Activated T-cell treated with anti-CD3 and anti-CD28 coated beads for 48 hours (primary cell): Measurements from ENCODE around the gene IRX4.

Experiments used
- DNase-seq: peaks from one replicate; pipeline ENCODE4 v3.0.0-alpha.2; 2020; ENCODE audit warnings: low read depth

Gene IRX4

GRCh38 chr5:1836176-1836890, 46.4 kb downstream of the IRX4 start:
- no peak for DNase-seq

GRCh38 chr5:1835431-1835830, 47.3 kb downstream of the IRX4 start:
- DNase-seq, result no peak

- no peak for DNase-seq
Observed at GRCh38 chr5:1834721-1835429, 47.9 kb downstream of the IRX4 start.

- DNase-seq, result no peak
Observed at GRCh38 chr5:1834022-1834551, 48.6 kb downstream of the IRX4 start.

GRCh38 chr5:1833264-1834021, 49.3 kb downstream of the IRX4 start:
- no peak for DNase-seq

GRCh38 chr5:1832511-1833250, 50.0 kb downstream of the IRX4 start:
- no peak for DNase-seq

- DNase-seq, result no peak
Observed at GRCh38 chr5:1831677-1832313, 50.9 kb downstream of the IRX4 start.

- no peak for DNase-seq
Observed at GRCh38 chr5:1831257-1831656, 51.5 kb downstream of the IRX4 start.

- no peak for DNase-seq
Observed at GRCh38 chr5:1830571-1831228, 52.0 kb downstream of the IRX4 start.

GRCh38 chr5:1827886-1828397, 54.8 kb downstream of the IRX4 start:
- peak; percentile 3 for DNase-seq
